ENCODE results near the gene LILRB1. TPM values are rescaled to one million over a fixed set of nuclear protein-coding genes. Genes with fewer than 3 reads are reported as not detected.

Gene LILRB1
- total RNA-seq, 1 experiment from 2014 or later: not detected

GRCh38 chr19:54662730-54663129 lies 32.4 kb downstream of the LILRB1 start, which contains the start of gene LILRB4:
Gene LILRB4 (plus strand): TSS chr19:54662985. CDS start chr19:54663034, 49 bp downstream.
- H3K27me3 ChIP-seq (ENCODE audit: low read length): peaks cover 69% of the 10 kb centered on the region
- H3K4me3 ChIP-seq (ENCODE audit: low read length): no peak within 1 kb of the TSS
- ChIA-PET POLR2A (ENCODE audit: unreplicated experiment) (no interaction called here), CTCF (interaction anchor here (0.5 kb wide), 1 partner anchor 10 kb away, joined by 7 read pairs; no protein-coding TSS in a partner anchor)
- no peaks in the 10 kb centered on the region for H4K20me1 ChIP-seq (ENCODE audit: low read length)
- TF ChIP-seq EZH2phosphoT487 (IDR thresholded peaks at IDR 0.05; ENCODE audit: borderline replicate concordance, low read length): no peak
- no peak for TF ChIP-seq CTCF (conservative IDR thresholded peaks at IDR 0.05; ENCODE audit: low read depth, low read length)
- TF ChIP-seq EZH2 (IDR thresholded peaks at IDR 0.05; ENCODE audit: low read length, unreplicated experiment): no peak
- no peaks in the 10 kb centered on the region for H3K9me3 ChIP-seq (ENCODE audit: low read length)
- H3K36me3 ChIP-seq (ENCODE audit: low read depth, low read length): no peaks in the 10 kb centered on the region
- H3K4me2 ChIP-seq (ENCODE audit: low read length): no peak within 1 kb of the TSS
- H3F3A ChIP-seq (ENCODE audit: low read length, unreplicated experiment): no peaks in the 10 kb centered on the region
- H3K79me2 ChIP-seq (ENCODE audit: low read length): no peaks in the 10 kb centered on the region
- H3K27ac ChIP-seq (ENCODE audit: low read length): no peak within 1 kb of the TSS
- no peak within 1 kb of the TSS for H2AFZ ChIP-seq (ENCODE audit: low read length)
- ATAC-seq (no peak), DNase-seq (no peak)
- H3K4me1 ChIP-seq (ENCODE audit: insufficient read depth, low read length): no peaks in the 10 kb centered on the region
- H3K9ac ChIP-seq (ENCODE audit: low read length): no peak within 1 kb of the TSS
- intact Hi-C loops (cut with micrococcal nuclease): no loop called here
- no TSS peak for BruUV-seq (replicated peaks)
- H3K9me2 ChIP-seq (replicated peaks; ENCODE audit: low read length): no peaks in the 10 kb centered on the region

DNA sequence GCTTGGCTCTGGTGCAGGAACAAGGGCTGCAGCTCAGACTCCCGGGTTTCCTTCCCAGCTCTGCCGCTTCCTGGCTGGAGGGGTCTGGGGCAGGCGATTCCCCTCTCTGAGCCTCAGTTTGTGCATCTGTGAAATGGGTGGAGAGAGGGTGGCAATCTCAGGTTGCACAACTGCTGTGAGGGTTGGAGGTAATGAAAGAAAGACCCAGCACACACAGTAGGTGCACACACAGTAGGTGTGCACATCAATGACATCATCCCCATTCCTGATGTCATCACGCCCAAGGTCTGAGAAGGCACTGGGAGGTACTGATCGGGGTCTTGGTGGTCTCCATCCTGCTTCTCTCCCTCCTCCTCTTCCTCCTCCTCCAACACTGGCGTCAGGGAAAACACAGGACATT lies 35.2 kb downstream of the LILRB1 start:
- H3K27me3 ChIP-seq (ENCODE audit: low read length): peaks cover 79% of the 10 kb centered on the region
- BruUV-seq (replicated peaks): no TSS peak
- CTCF ChIA-PET: no interaction called here

More for the DNA sequence above, 35.2 kb downstream of the LILRB1 start:
- intact Hi-C loops (cut with micrococcal nuclease): no loop called here
- Histone ChIP-seq H3K9me3 (ENCODE audit: low read length) (no peaks in the 10 kb centered on the region), H3K9me2 (replicated peaks; ENCODE audit: low read length) (no peaks in the 10 kb centered on the region), H3K36me3 (ENCODE audit: low read depth, low read length) (no peaks in the 10 kb centered on the region), H3K79me2 (ENCODE audit: low read length) (no peaks in the 10 kb centered on the region), H3K4me3 (ENCODE audit: low read length) (no peak overlapping the region), H3F3A (ENCODE audit: low read length, unreplicated experiment) (no peaks in the 10 kb centered on the region), H2AFZ (ENCODE audit: low read length) (no peak overlapping the region), H3K4me2 (ENCODE audit: low read length) (no peak overlapping the region), H3K27ac (ENCODE audit: low read length) (no peak overlapping the region), H4K20me1 (ENCODE audit: low read length) (no peaks in the 10 kb centered on the region), H3K9ac (ENCODE audit: low read length) (no peak overlapping the region), H3K4me1 (ENCODE audit: insufficient read depth, low read length) (no peaks in the 10 kb centered on the region)
- no peak for ATAC-seq
- TF ChIP-seq EZH2phosphoT487 (IDR thresholded peaks at IDR 0.05; ENCODE audit: borderline replicate concordance, low read length): no peak
- no peak for TF ChIP-seq CTCF (conservative IDR thresholded peaks at IDR 0.05; ENCODE audit: low read depth, low read length)
- no peak for TF ChIP-seq EZH2 (IDR thresholded peaks at IDR 0.05; ENCODE audit: low read length, unreplicated experiment)
- no peak for DNase-seq
- POLR2A ChIA-PET (ENCODE audit: unreplicated experiment): no interaction called here
